Muscle layer of duodenum (tissue), 2 donors: ENCODE results near the gene SYP.
"Not testable (repeated sequence)": the region's sequence is repeated elsewhere in the genome, so short reads cannot be mapped to it uniquely, and the experiment has no call there.

Experiments used
- H3K27ac ChIP-seq: one replicate; pipeline ENCODE4 v1.7.0; 2013; ENCODE audit warnings: mild to moderate bottlenecking, low read length
- H3K27me3 ChIP-seq: one replicate; pipeline ENCODE4 v1.7.0; 2013; ENCODE audit warnings: low read depth, mild to moderate bottlenecking, control low read depth, low read length
- H3K36me3 ChIP-seq, 2 donors: one replicate each; pipeline ENCODE4 v1.7.0; 2013; ENCODE audit warnings: low read length in 2 of 2, control low read depth in 1 of 2, mild to moderate bottlenecking in 1 of 2; ENCODE audit not compliant: insufficient read depth in 2 of 2, control insufficient read depth in 1 of 2
- H3K4me1 ChIP-seq, 2 donors: one replicate each; pipeline ENCODE4 v1.7.0; 2013; ENCODE audit warnings: low read length in 2 of 2, mild to moderate bottlenecking in 2 of 2, control low read depth in 1 of 2, moderate library complexity in 1 of 2; ENCODE audit not compliant: insufficient read depth in 2 of 2, control insufficient read depth in 1 of 2
- H3K4me3 ChIP-seq, 2 donors: one replicate each; pipeline ENCODE4 v1.7.0; 2013; ENCODE audit warnings: low read length in 2 of 2, low read depth in 1 of 2, mild to moderate bottlenecking in 1 of 2
- H3K9me3 ChIP-seq, 2 donors: one replicate each; pipeline ENCODE4 v1.7.0; 2013; ENCODE audit warnings: low read length in 2 of 2, control low read depth in 1 of 2, mild to moderate bottlenecking in 1 of 2; ENCODE audit not compliant: control insufficient read depth in 1 of 2
- donor health status: healthy.

SYP gene

DNA sequence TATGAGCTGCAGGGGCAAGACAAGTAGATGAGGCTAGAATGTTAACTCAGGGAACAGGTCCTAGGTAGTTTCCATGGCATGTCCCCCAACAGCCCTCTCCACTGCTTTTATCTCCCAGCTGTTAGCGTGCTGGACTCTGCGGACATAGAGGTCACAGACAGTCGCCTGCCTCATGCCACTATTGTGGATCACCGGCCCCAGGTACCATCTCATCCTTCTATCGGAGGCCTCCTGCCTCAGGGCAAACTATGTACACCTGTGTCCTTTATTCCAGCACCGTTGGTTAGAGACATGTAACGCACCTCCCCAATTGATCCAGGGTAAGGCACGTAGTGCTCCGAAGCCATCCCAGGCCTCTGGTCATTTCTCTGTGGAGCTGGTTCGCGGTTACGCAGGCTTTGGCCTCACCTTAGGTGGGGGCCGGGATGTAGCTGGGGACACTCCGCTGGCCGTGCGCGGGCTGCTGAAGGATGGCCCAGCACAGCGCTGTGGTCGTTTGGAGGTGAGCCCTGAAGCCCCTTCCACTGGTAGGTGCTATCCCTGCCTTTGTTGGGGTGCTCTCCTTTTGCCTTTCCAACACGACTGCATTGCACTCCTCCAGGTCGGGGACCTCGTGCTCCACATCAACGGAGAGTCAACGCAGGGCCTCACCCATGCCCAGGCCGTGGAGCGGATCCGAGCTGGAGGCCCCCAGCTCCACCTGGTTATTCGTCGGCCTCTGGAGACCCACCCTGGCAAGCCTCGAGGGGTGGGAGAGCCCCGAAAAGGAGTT, 35.2 kb downstream of the SYP start:
- peak overlapping the region; percentile 74 for H3K27ac ChIP-seq
- H3K4me3 ChIP-seq: no peak overlapping the region
- H3K4me1 ChIP-seq: peaks cover 0 to 8% of the 10 kb centered on the region in 2 donors

DNA sequence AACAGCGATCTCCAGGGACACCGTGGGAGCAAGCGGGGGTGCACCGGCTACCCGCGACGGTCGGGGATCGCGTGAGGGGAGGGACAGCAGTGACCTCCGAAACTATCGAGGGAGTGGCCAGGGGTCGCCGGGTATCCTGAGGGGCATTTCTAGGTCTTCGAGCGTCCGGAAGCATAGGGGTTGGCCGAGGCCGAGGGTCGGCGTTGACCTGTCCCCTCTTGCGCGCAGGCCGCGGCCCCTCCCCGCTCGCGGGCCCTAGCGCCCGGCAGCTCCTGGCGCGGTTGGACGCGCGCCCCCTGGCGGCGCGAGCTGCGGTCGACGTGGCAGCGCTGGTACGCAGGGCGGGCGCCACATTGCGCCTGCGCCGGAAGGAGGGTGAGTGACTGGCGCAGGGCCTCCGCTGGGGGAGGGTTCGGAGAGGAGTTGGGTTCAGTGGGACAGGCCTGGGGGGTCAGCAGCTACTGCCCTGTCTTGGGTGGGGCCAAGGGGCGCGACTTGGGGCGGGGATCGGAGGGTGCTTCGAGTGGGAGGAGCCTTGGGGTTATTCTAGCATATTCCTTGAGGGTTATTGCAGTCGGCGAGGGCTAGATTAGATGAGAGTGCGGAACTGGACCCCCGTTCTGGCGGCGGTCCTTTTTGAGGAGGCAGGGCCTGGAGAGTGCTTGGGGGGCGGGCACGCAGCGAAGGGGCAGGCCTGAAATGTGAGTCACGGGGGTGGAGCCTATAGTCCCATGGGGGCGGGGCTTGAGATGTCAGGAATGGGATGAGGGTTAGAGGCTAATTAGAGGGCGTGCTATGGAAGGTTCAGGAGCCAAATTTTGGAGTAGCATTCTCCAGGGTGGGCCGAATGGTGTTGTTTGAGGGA, 36.2 kb downstream of the SYP start:
- Histone ChIP-seq H3K27ac (peak overlapping the region; percentile 74), H3K27me3 (no peaks in the 10 kb centered on the region), H3K4me3 (peak overlapping the region in 1 of 2 donors; percentile 33), H3K4me1 (peaks cover 0 to 8% of the 10 kb centered on the region in 2 donors), H3K9me3 (no peaks in the 10 kb centered on the region), H3K36me3 (no peaks in the 10 kb centered on the region)

More for the DNA sequence above, 35.2 kb downstream of the SYP start:
- Histone ChIP-seq H3K9me3 (no peaks in the 10 kb centered on the region), H3K27me3 (no peaks in the 10 kb centered on the region), H3K36me3 (no peaks in the 10 kb centered on the region)

DNA sequence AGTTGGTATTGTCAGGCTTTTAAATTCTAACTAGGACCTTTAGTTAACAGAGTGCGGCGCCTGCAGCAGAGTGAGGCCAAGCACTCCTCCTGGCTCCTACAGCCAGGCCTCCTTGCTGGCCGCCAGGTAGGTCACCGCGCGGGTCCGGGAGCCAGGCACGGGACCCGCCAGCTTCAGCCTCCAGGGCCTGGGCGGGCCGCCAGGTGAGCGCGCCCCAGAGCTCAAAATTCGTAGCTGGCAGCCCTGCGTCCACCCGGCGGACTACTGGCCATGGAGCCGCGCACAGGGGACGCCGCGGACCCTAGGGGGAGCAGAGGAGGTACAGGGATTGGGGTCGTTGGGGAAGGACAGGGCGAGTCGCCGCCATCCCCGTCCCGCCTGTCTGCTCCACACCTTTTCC, 37.4 kb downstream of the SYP start, which contains the start of gene MAGIX:
MAGIX (plus strand) TSS at position 139 of the 400 bp plus-strand sequence; CDS start at position 271, 132 bp downstream.
- Histone ChIP-seq H3K27ac (no peak within 1 kb of the TSS), H3K4me1 (peaks cover 0 to 3% of the 10 kb centered on the region in 2 donors), H3K27me3 (no peaks in the 10 kb centered on the region), H3K4me3 (peak within 1 kb of the TSS in 1 of 2 donors; percentile 33), H3K9me3 (no peaks in the 10 kb centered on the region), H3K36me3 (no peaks in the 10 kb centered on the region)

DNA sequence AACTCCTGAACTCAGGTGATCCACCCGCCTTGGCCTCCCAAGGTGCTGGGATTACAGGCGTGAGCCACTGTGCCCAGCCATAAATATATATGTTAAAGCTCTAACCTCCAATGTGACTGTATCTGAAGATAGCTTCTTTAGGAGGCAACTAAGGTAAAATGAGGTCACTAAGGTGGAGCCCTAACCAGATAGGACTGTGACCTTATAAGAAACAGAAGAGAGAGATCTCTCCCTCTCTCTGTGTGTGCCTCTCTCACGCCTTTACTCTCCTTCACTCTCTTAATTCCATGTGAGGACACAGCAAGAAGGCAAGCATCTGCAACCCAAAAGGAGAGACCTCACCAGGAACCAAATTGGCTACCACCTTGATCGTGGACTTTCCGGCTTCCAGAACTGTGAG, 38.4 kb downstream of the SYP start:
- H3K9me3 ChIP-seq: no peaks in the 10 kb centered on the region
- H3K36me3 ChIP-seq: no peaks in the 10 kb centered on the region
- no peaks in the 10 kb centered on the region for H3K4me1 ChIP-seq
- no peak overlapping the region for H3K4me3 ChIP-seq
- H3K27ac ChIP-seq: no peak overlapping the region
- H3K27me3 ChIP-seq: no peaks in the 10 kb centered on the region

DNA sequence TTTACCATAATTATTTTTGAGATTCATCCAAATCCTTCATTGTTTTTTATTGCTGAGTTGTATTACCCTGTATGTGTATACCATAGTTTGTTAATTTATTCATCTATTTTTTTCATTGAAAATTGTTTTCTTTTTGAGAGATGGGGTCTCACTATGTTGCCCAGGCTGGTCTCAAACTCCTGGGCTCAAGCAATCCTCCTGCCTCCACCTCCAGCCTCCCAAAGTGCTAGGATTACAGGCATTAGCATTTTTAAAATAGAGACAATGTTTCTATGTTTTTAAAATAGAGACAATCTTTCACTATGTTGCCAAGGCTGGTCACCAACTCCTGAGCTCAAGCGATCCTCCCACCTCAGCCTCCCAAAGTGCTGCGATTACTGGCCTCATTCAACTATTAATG, 39.1 kb downstream of the SYP start:
- no peaks in the 10 kb centered on the region for H3K4me1 ChIP-seq
- H3K4me3 ChIP-seq: no peak overlapping the region
- H3K27me3 ChIP-seq: no peaks in the 10 kb centered on the region
- no peaks in the 10 kb centered on the region for H3K36me3 ChIP-seq
- H3K27ac ChIP-seq: no peak overlapping the region
- no peaks in the 10 kb centered on the region for H3K9me3 ChIP-seq

DNA sequence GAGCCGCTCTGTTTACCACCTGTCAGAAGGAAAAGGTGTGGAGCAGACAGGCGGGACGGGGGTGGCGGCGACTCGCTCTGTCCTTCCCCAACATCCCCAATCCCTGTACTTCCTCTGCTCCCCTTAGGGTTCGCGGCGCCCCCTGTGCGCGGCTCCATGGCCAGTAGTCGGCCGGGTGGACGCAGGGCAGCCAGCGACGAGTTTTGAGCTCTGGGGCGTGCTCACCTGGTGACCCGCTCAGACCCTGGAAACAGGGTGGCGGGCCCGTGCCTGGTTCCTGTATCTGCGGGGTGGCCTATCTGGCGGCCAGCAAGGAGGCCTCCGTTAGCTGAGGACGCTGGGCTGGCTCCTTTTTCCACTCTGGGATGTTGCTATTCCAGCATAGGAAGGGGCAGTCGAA, 42.8 kb downstream of the SYP start:
- Histone ChIP-seq H3K4me3 (no peak overlapping the region), H3K27me3 (no peaks in the 10 kb centered on the region), H3K36me3 (no peaks in the 10 kb centered on the region), H3K27ac (no peak overlapping the region), H3K9me3 (no peaks in the 10 kb centered on the region), H3K4me1 (peaks cover 0 to 4% of the 10 kb centered on the region in 2 donors)

DNA sequence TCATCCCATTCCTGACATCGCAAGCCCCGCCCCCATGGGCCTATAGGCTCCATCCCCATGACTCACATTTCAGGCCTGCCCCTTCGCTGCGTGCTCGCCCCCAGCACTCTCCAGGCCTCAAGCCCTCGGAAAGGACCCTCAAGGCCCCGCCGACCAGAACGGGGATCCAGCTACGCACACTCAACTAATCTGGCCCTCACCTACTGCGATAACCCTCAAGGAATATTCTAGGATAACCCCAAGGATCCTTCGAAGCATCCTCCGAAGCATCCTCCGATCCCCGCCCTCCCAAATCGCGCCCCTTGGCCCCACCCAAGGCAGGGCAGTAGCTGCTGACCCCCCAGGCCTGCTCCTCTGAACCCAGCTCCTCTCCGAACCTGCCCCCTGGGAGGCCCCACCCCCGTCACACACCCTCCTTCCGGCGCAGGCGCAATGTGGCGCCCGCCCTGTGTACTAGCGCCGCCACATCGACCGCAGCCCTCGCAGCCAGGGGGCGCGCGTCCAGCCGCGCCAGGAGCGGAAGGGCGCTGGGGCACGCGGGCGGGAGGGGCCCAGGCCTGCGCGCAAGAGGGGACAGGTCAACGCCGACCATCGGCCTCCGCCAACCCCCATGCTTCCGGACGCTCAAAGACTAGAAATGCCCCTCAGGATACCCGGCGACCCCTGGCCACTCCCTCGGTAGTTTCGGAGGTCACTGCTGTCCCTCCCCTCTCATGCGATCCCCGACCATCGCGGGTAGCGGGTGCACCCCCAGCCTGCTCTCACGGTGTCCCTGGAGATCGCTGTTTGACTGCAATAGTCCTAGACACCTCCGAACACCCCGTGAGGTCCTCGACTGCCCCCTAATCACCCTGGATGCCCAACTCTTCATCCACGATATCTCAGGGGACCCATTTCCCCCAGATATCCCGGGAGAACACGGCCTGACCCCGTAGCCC, 43.8 kb downstream of the SYP start:
- peaks cover 0 to 4% of the 10 kb centered on the region in 2 donors for H3K4me1 ChIP-seq
- H3K27me3 ChIP-seq: no peaks in the 10 kb centered on the region
- H3K27ac ChIP-seq: peak overlapping the region; percentile 84
- no peaks in the 10 kb centered on the region for H3K9me3 ChIP-seq
- peak overlapping the region; percentile 39 to 51 for H3K4me3 ChIP-seq
- no peaks in the 10 kb centered on the region for H3K36me3 ChIP-seq

DNA sequence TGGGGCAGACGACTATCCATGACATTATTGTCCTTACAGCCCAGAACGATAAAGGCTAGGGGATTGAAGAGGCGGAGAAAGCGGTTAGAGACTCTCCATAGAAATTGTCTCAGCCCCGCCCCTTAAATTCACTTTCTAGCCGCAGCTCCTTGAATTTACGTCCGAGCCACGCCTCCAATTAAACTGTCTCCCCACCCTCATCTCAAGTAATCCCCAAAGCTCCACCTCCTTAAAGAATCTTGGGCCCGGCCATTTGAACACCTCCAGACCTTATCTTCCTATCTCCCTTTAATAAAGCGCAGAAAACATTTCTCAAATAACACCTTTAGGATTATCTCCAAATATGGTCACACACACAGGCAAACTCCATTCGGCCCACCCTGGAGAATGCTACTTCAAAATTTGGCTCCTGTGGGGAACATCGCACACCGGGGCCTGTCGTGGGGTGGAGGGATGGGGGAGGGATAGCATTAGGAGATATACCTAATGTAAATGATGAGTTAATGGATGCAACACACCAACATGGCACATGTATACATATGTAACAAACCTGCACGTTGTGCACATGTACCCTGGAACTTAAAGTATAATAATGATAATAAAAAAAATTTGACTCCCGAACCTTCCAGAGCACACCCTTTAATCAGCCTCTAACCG, 44.6 kb downstream of the SYP start:
- peak overlapping the region; percentile 30 to 51 for H3K4me3 ChIP-seq
- H3K9me3 ChIP-seq: no peaks in the 10 kb centered on the region
- H3K27me3 ChIP-seq: no peaks in the 10 kb centered on the region
- peak overlapping the region; percentile 84 for H3K27ac ChIP-seq
- H3K36me3 ChIP-seq: no peaks in the 10 kb centered on the region
- H3K4me1 ChIP-seq: peaks cover 0 to 4% of the 10 kb centered on the region in 2 donors

DNA sequence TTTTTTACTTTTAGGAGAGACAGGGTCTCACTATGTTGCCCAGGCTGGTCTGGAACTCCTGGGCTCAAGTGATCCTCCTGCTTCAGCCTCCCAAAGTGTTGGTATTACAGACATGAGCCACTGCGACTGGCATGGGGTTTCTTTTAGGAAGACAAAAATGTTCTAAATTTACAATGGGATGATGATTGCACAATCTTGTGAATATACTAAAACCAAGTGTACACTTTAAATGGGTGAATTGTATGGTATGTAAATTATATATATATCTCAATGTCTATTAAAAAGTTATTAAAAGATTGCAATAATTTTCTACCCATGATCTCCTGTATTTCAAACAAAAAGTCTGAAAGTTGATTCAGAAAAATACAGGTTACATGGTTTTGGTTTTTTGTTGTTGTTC, 46.5 kb downstream of the SYP start:
- Histone ChIP-seq H3K9me3 (no peaks in the 10 kb centered on the region), H3K4me3 (no peak overlapping the region), H3K4me1 (peaks cover 0 to 4% of the 10 kb centered on the region in 2 donors), H3K36me3 (no peaks in the 10 kb centered on the region), H3K27ac (no peak overlapping the region), H3K27me3 (no peaks in the 10 kb centered on the region)

DNA sequence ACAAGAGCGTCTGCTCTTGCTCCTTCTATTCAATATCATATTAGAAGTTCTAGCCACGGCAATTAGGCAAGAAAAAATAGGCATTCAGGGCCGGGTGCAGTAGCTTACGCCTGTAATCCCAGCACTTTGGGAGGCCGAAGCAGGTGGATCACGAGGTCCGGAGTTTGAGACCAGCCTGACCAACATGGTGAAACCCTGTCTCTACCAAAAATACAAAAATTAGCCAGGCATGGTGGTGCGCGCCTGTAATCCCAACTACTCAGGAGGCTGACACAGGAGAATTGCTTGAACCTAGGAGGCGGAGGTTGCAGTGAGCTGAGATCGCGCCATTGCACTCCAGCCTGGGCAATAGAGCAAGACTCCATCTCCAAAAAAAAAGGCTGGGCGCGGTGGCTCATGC, 50.7 kb downstream of the SYP start:
- H3K27me3 ChIP-seq, H3K4me1 ChIP-seq, H3K27ac ChIP-seq, H3K4me3 ChIP-seq, H3K9me3 ChIP-seq, H3K36me3 ChIP-seq: not testable (repeated sequence)
